ENCODE results near the gene CREBBP. TPM values are rescaled to one million over a fixed set of nuclear protein-coding genes. Genes with fewer than 3 reads are reported as not detected.

The CREBBP gene
- total RNA-seq, 2 experiments from 2014 or later, result 49.2 to 53.2 TPM

DNA sequence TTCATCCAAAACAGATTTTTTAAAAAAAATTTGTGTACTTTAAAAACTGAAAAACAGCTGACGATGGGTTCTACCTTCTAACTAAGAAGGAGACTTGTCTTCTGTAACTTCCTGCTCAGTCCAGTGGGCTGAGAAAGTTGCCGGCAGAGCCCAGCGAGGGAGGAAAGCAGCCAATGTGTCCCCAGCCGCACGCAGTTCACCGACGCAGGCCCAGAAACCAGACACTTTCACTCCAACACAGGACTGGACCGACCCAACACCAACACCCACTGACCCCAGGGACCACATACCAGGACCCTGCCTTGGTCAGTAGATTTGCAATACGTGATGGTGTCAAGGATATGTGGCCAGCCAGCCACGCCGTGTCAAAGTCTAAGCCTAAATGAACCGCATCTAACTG lies 188.8 kb downstream of the CREBBP start:
- Mint-ChIP-seq H3K27me3 (no peaks in the 10 kb centered on the region), H3K27ac (no peak overlapping the region), H3K4me1 (peaks cover 8% of the 10 kb centered on the region), H3K9me3 (ENCODE audit: low read depth) (no peaks in the 10 kb centered on the region), H3K4me3 (no peak overlapping the region), H3K36me3 (peaks cover 7% of the 10 kb centered on the region)
- no peak for ATAC-seq
- CTCF ChIA-PET, result interaction anchor here (0.6 to 2.3 kb wide), 9 partner anchors 8 to 580 kb away, joined by 3 to 13 read pairs (median 4); no protein-coding TSS in a partner anchor
- no peak for DNase-seq

DNA sequence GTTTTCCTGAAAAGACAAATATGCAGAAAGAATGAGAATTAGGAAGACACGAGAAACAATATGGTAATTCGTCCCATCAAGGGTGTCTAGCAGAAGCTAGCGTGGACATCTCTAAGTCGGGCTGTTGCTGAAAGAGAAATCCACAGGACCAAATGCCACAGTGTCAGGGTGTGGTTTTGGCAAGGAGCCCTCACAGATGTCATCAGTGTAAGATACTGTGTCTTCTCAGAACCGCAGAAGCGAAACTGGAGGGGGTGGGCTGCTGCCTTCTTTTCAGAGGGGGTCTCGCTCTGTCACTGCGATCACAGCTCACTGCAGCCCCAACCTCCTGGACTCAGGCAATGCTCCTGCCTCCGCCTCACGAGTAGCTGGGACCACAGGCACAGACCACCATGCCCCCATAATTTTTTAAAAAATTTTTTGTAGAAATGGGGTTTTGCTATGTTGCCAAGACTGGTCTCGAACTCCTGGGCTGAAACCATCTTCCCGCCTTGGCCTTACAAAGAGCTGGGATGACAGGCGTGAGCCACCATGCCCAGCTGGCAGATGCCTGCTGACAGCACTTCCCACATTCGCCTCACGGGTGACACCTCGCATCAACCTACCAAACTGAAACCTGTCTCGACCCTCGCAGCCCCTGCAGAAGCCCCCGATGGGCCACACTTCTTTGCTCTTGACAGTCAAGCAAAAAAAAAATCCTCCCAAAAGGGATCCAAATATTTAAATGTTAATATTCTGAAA lies 189.4 kb downstream of the CREBBP start:
- CTCF ChIA-PET, result interaction anchor here (0.6 to 2.3 kb wide), 11 partner anchors 9 to 563 kb away, joined by 3 to 13 read pairs (median 4); no protein-coding TSS in a partner anchor
- Mint-ChIP-seq H3K4me1 (peaks cover 8% of the 10 kb centered on the region), H3K27ac (peak overlapping the region; percentile 63), H3K4me3 (no peak overlapping the region), H3K27me3 (no peaks in the 10 kb centered on the region), H3K36me3 (peaks cover 7% of the 10 kb centered on the region), H3K9me3 (ENCODE audit: low read depth) (no peaks in the 10 kb centered on the region)
- DNase-seq, result no peak
- no peak for ATAC-seq

DNA sequence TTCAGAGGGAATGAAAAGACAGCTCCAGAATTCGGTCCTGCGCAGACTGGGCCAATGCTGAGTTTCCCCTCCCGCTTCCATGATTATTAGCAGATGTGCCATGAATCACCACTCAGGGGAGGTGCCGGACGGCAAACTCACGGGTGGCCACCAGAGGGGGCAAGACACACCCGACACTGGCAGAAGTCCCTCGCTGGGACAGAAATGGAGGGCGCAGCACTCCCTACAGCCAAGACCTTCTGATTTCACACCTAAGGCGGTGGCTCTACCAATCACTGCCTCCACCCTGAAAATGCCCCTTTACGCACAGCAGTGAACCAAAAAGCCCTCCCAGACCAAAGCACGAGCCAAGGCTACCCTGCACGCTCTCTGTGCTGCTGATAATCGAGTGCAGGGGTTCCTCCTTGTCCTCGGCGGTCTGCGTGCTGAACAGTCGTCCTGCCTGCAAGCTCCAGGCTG lies 190.0 kb downstream of the CREBBP start:
- ATAC-seq, result peak; percentile 98
- H3K4me3 Mint-ChIP-seq, result no peak overlapping the region
- peaks cover 11% of the 10 kb centered on the region for H3K36me3 Mint-ChIP-seq
- H3K9me3 Mint-ChIP-seq (ENCODE audit: low read depth), result no peaks in the 10 kb centered on the region
- peaks cover 8% of the 10 kb centered on the region for H3K4me1 Mint-ChIP-seq
- CTCF ChIA-PET, result interaction anchor here (0.8 to 2.3 kb wide), 11 partner anchors 8 to 564 kb away, joined by 3 to 13 read pairs (median 4); no protein-coding TSS in a partner anchor
- no peaks in the 10 kb centered on the region for H3K27me3 Mint-ChIP-seq
- peak overlapping the region; percentile 63 for H3K27ac Mint-ChIP-seq
- peak; percentile 90 for DNase-seq

DNA sequence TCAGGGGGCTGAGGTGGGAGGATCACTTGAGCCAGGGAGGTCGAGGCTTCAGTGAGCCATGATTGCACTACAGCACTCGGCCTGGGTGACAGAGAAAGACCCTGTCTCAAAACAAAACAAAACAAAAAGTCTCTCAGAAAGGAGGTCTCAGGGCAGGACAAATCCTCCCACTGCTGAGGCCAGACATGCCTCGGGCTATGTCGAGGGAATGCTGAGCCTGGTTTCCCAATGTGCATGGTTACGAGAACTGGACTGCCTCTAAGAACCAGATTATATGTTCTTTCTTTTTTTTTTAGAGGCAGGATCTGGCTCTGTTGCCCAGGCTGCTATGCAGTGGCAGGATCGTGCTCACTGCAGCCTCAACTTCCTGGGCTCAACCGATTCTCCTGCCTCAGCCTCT lies 190.8 kb downstream of the CREBBP start:
- CTCF ChIA-PET, result interaction anchor here (0.8 to 2.3 kb wide), 9 partner anchors 8 to 250 kb away, joined by 3 to 13 read pairs (median 4); no protein-coding TSS in a partner anchor
- Mint-ChIP-seq H3K27me3 (no peaks in the 10 kb centered on the region), H3K9me3 (ENCODE audit: low read depth) (no peaks in the 10 kb centered on the region), H3K4me1 (peaks cover 8% of the 10 kb centered on the region), H3K4me3 (no peak overlapping the region), H3K27ac (no peak overlapping the region), H3K36me3 (peaks cover 12% of the 10 kb centered on the region)
- ATAC-seq (no peak), DNase-seq (no peak)

DNA sequence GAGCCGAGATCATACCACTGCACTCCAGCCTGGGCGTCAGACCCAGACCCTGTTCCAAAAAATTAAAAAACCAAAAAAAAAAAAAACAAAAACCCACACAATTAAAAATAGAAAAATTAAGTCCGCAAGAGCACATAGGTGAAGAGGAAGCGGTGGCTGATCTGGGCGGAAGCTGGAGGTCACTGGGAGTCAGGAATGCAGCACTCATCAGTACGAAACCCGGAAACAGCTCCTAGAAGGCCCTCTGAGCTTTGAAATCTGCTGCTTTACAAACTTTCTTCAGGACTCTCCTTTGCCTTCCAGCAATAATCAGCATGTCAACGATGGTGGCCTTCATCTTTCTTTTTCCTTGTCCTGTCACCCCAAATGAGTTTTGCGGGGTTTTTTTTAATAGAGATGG lies 192.7 kb downstream of the CREBBP start:
- DNase-seq, result no peak
- peaks cover 15% of the 10 kb centered on the region for H3K36me3 Mint-ChIP-seq
- peaks cover 8% of the 10 kb centered on the region for H3K4me1 Mint-ChIP-seq
- ATAC-seq, result no peak
- H3K27ac Mint-ChIP-seq, result peak overlapping the region; percentile 15
- H3K27me3 Mint-ChIP-seq, result no peaks in the 10 kb centered on the region
- no peaks in the 10 kb centered on the region for H3K9me3 Mint-ChIP-seq (ENCODE audit: low read depth)
- H3K4me3 Mint-ChIP-seq, result no peak overlapping the region
- CTCF ChIA-PET, result interaction anchor here (1.2 kb wide), 1 partner anchor 192 kb away, joined by 3 read pairs; no protein-coding TSS in a partner anchor

DNA sequence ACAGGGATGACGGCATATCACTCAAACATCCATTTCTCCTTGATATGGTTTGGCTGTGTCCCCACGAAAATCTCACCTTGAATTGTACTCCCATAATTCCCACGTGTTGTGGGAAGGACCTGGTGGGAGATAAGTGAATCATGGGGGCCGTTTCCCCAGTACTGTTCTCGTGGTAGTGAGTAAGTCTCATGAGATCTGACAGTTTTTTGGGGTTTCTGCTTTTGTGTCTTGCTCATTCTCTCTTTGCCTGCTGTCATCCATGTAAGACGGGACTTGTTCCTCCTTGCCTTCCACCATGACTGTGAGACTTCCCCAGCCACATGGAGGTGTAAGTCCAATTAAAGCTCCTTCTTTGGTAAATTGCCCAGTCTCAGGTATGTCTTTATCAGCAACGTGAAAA lies 193.5 kb downstream of the CREBBP start:
- Mint-ChIP-seq H3K36me3 (peaks cover 20% of the 10 kb centered on the region), H3K27ac (no peak overlapping the region), H3K4me3 (no peak overlapping the region), H3K9me3 (ENCODE audit: low read depth) (no peaks in the 10 kb centered on the region), H3K27me3 (no peaks in the 10 kb centered on the region), H3K4me1 (peaks cover 8% of the 10 kb centered on the region)
- CTCF ChIA-PET, result interaction anchor here (1.2 kb wide), 1 partner anchor 193 kb away, joined by 3 read pairs; no protein-coding TSS in a partner anchor
- DNase-seq (no peak), ATAC-seq (no peak)

DNA sequence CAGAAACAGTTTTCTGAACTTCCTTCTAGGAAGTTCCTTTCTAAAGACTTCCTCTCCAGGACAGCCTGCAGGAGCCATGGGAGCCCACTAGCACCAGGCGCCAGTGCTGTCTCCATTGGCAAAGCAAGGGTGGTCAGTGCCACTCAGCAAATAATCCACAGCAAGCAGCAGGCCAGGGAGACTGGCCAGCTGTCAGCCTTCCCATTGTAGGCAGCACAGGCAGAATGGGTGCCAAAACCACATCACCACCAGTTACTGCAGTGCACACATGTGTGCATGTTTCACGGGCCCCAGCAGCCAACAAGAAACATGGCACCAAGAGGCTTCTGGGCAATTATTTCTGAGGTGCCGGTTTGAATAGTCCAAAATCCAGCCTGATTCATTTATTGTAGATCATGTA lies 199.3 kb downstream of the CREBBP start:
- Mint-ChIP-seq H3K9me3 (ENCODE audit: low read depth) (no peaks in the 10 kb centered on the region), H3K4me3 (no peak overlapping the region), H3K27ac (no peak overlapping the region), H3K36me3 (peaks cover 34% of the 10 kb centered on the region), H3K27me3 (no peaks in the 10 kb centered on the region), H3K4me1 (no peaks in the 10 kb centered on the region)
- no peak for ATAC-seq
- CTCF ChIA-PET, result no interaction called here
- DNase-seq, result no peak

DNA sequence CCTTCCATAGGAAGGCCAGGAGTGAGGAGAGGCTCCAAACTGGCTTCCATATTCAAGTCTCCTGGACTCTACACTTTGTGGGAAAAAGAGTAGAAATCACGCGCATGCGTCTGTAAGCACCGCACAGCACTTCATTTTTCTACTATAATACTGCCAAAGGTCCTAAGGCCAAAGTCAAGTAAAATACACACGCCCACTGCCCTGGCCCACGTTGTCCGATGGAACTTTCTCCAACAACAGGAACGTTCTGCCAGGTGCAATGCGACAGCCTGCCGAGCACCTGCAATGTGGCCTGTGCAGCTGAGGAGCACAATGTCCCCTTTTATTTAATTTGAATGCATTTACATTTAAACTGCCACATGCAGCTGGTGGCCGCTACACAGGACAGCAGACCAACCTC lies 202.5 kb downstream of the CREBBP start:
- CTCF ChIA-PET, result interaction anchor here (1.2 kb wide), 2 partner anchors 12 to 23 kb away, joined by 3 to 4 read pairs; no protein-coding TSS in a partner anchor
- Mint-ChIP-seq H3K27me3 (no peaks in the 10 kb centered on the region), H3K36me3 (peaks cover 32% of the 10 kb centered on the region), H3K27ac (no peak overlapping the region), H3K4me3 (no peak overlapping the region), H3K4me1 (peaks cover 3% of the 10 kb centered on the region), H3K9me3 (ENCODE audit: low read depth) (no peaks in the 10 kb centered on the region)
- DNase-seq, result no peak
- no peak for ATAC-seq

DNA sequence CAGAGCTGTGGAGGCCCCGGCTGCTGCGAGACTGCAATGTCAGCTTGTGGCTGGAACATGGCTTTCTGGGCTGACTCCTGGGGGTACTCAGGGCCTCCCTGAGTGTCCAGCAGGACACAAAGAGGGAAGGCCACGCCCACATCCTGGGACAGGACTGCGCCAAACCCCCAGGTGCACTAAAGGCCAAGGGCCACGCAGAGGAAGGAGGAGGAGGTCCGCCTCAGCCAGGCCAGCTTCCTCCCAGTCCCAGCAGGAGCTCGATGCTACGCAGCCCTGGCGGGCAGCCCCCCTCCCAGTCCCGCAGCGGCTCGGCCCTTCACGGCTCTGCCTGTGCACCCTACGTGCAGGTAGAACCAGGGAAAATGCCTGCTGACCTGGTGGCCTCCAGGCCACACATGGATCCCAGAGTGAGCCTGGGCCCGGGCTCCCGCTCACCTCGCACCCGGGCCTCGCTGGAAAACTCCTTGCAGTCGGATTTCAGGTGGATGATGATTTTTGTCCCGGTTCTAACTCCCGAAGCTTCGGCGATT lies 204.8 kb downstream of the CREBBP start:
- Mint-ChIP-seq H3K27me3 (no peaks in the 10 kb centered on the region), H3K4me1 (peaks cover 10% of the 10 kb centered on the region), H3K27ac (no peak overlapping the region), H3K4me3 (no peak overlapping the region), H3K36me3 (peaks cover 26% of the 10 kb centered on the region), H3K9me3 (ENCODE audit: low read depth) (no peaks in the 10 kb centered on the region)
- CTCF ChIA-PET, result interaction anchor here (0.8 kb wide), 1 partner anchor 13 kb away, joined by 3 read pairs; no protein-coding TSS in a partner anchor
- ATAC-seq (no peak), DNase-seq (no peak)

Other genes with a start within 250 kb of the CREBBP start
- gene DNASE1, start 226.0 kb downstream of the CREBBP start, total RNA-seq, result 10 to 100 TPM; 33.8 to 53.4 TPM
- 100 to 1,000 TPM; 147 to 193 TPM for gene TRAP1, start 163.2 kb downstream of the CREBBP start, total RNA-seq
- gene ADCY9, start 235.7 kb upstream of the CREBBP start, total RNA-seq, result 10 to 100 TPM in 1 of 2 experiments, 1 to 10 TPM in 1; 8.6 to 11.0 TPM

All from activated CD8-positive, alpha-beta memory T cell treated with anti-CD3 and anti-CD28 coated beads, Interleukin-2, amount 10 ng/mL, durations not matched to agents 7 days and 5 days (primary cell).